Body of pancreas (tissue), 4 donors: Measurements from ENCODE around the gene UXS1. TPM values are rescaled to one million over a fixed set of nuclear protein-coding genes. Genes with fewer than 3 reads are reported as not detected.
"Not testable (repeated sequence)": the region's sequence is repeated elsewhere in the genome, so short reads cannot be mapped to it uniquely, and the experiment has no call there.

Experiments
- ATAC-seq: fragments of 150-250 bp; one replicate; pipeline ENCODE4 v1.9.1; 2016
- DNase-seq, 4 donors: peaks; one replicate each; pipeline ENCODE4 v3.0.0-alpha.2; 2019
- H3K27ac ChIP-seq, 4 donors: fragments of 200-600 bp; sonication (generic); 1 replicate in 3 of 4; 2 replicates in 1 of 4; pipeline versions ENCODE4 v1.5.1 to v1.6.1; 2016 to 2019; ENCODE audit warnings: mild to moderate bottlenecking in 1 of 4, mixed read lengths in 1 of 4, moderate library complexity in 1 of 4
- H3K27me3 ChIP-seq, 2 donors: fragments of 200-600 bp; sonication (generic); one replicate each; pipeline ENCODE4 v1.6.0; 2016; ENCODE audit warnings: mild to moderate bottlenecking in 1 of 2
- H3K36me3 ChIP-seq, 2 donors: fragments of 200-600 bp; sonication (generic); replicated peaks in 1 of 2; 2 replicates each; pipeline ENCODE4 v1.5.1; 2016; ENCODE audit warnings: low read depth in 2 of 2; ENCODE audit not compliant: insufficient read depth in 1 of 2
- H3K4me1 ChIP-seq: fragments of 200-600 bp; sonication (generic); one replicate; pipeline ENCODE4 v1.6.0; 2016
- H3K4me3 ChIP-seq, 2 donors: fragments of 200-600 bp; sonication (generic); 1 replicate in 1 of 2; 2 replicates in 1 of 2; pipeline ENCODE4 v1.5.1; 2016 to 2019
- H3K9me3 ChIP-seq, 3 donors: fragments of 200-600 bp; sonication (generic); 1 replicate in 2 of 3; 2 replicates in 1 of 3; pipeline ENCODE4 v1.5.1; 2016
- POLR2A ChIP-seq, 3 donors: fragments of 450-650 bp; IDR thresholded peaks; one replicate each; pipeline ENCODE4 v1.6.1; 2016; ENCODE audit warnings: antibody characterized with exemption in 3 of 3, mild to moderate bottlenecking in 2 of 3
- WGBS, 2 donors: methylation state at CpG; one replicate each; pipeline ENCODE4 v1.1.5; 2017; 5-methylcytosine and 5-hydroxymethylcytosine counted together
- intact Hi-C: fragments of 100-400 bp; cut with DNase I; formaldehyde crosslinking; loops from one replicate; pipeline ENCODE4 v1.15.1; 2023
- total RNA-seq, 2 donors: library from RNA; depleted of rRNA; stranded (reverse); fragments of >200 nt; gene quantifications; one replicate each; pipeline ENCODE4 v1.1.0, GENCODE V29; 2016
- TF ChIP-seq, protein P1 (sequence below), 7 experiments: fragments of 450-650 bp in 4 of 7; fragments of 200-600 bp in 3 of 7; sonication (generic) in 3 of 7; IDR thresholded peaks; one replicate each; pipeline ENCODE4 v1.5.1; 2016 to 2019; ENCODE audit warnings: antibody characterized with exemption in 7 of 7

Gene UXS1
- total RNA-seq, 2 donors from 2014 or later = 15.8 to 33.6 TPM

DNA sequence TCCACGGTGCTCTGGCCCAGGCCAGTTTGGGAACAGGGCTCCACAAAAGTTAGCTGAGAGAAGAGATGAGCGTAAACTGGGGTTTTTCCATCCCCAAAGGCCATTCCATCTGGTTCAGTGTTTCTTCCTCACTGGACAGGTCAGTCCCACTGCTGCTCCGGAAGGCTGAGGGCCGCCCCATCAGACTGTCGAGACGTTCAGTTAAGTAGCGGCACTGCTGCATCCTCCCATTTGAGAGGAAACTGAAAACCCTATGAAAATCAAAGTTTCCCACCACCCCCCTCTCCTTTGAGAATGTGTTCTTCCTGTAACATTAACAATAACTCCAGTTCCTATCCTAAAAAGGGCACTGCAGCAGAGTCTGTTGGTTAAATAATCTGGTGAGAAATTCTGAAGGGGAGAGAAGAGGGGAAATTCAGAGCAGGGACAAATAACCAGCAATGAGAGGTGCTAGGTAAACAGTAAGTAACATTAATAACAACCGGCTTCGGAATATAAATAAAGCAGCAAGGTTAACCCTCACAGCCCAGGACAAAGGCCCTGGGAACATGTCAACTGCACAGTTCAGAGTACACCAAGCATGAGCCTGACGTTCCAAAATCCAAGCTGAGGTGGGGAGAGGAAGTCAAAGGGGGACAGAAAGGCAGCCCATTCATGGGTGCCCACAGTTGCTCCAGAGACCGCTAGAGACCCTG lies 55.4 kb downstream of the UXS1 start:
- WGBS, 2 donors = 60 to 72% methylated on average over 11 of the region's 11 CpGs
- TF ChIP-seq POLR2A (IDR thresholded peaks at IDR 0.05) = no peak
- TF ChIP-seq, protein P1, sequence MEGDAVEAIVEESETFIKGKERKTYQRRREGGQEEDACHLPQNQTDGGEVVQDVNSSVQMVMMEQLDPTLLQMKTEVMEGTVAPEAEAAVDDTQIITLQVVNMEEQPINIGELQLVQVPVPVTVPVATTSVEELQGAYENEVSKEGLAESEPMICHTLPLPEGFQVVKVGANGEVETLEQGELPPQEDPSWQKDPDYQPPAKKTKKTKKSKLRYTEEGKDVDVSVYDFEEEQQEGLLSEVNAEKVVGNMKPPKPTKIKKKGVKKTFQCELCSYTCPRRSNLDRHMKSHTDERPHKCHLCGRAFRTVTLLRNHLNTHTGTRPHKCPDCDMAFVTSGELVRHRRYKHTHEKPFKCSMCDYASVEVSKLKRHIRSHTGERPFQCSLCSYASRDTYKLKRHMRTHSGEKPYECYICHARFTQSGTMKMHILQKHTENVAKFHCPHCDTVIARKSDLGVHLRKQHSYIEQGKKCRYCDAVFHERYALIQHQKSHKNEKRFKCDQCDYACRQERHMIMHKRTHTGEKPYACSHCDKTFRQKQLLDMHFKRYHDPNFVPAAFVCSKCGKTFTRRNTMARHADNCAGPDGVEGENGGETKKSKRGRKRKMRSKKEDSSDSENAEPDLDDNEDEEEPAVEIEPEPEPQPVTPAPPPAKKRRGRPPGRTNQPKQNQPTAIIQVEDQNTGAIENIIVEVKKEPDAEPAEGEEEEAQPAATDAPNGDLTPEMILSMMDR (IDR thresholded peaks at IDR 0.05) = no peak
- no peaks in the 10 kb centered on the region for H3K27me3 ChIP-seq
- no peak overlapping the region for H3K4me3 ChIP-seq
- no peak for DNase-seq
- H3K4me1 ChIP-seq = peaks cover 12% of the 10 kb centered on the region
- ATAC-seq = no peak
- no peaks in the 10 kb centered on the region for H3K9me3 ChIP-seq
- peak overlapping the region in 2 of 4 donors; percentile 8 to 25 for H3K27ac ChIP-seq
- intact Hi-C loops = no loop called here
- no peaks in the 10 kb centered on the region for H3K36me3 ChIP-seq

DNA sequence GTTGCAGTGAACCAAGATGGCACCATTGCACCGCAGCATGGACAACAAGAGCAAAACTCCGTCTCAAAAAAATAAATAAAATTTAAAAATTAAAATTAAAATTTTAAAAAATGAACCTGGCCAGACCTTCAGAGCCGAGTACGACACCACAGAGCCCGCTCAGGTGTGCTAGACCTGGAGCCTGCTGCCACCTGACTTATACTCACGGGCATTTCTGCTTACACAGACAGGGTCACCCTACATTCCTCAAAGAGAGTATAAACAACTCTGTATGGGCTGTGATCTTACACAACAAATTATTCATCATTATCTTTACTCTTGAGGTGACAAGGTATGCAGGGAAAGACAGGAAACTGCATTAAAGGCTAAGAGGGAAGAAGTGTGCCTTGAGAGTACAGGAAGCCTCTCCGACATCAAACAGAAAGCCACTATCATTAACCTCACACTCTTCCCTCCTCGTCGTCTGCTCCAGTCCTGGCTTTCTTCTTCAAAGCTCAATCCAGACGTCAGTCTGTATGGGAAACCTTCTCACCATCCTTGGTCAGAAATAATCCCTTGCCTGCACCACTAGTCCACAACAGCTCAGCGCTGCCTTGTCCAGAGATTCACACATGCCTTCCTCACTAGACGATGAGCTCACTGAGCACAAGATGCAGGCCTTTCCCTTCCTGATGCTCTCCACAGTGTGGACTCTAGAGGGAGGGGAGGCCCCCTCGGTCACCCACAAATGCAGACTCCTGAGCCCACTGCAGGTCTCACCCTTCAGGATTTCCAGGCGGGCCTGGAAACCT lies 56.2 kb downstream of the UXS1 start:
- 89 to 90% methylated on average over 14 of the region's 14 CpGs for WGBS, 2 donors
- Histone ChIP-seq H3K27me3 (no peaks in the 10 kb centered on the region), H3K9me3 (no peaks in the 10 kb centered on the region), H3K4me3 (no peak overlapping the region), H3K36me3 (no peaks in the 10 kb centered on the region), H3K4me1 (peaks cover 12% of the 10 kb centered on the region), H3K27ac (peak overlapping the region in 1 of 4 donors; percentile 25)
- intact Hi-C loops = no loop called here
- no peak for TF ChIP-seq POLR2A (IDR thresholded peaks at IDR 0.05)
- TF ChIP-seq, protein P1 (IDR thresholded peaks at IDR 0.05) = no peak
- no peak for DNase-seq
- no peak for ATAC-seq

DNA sequence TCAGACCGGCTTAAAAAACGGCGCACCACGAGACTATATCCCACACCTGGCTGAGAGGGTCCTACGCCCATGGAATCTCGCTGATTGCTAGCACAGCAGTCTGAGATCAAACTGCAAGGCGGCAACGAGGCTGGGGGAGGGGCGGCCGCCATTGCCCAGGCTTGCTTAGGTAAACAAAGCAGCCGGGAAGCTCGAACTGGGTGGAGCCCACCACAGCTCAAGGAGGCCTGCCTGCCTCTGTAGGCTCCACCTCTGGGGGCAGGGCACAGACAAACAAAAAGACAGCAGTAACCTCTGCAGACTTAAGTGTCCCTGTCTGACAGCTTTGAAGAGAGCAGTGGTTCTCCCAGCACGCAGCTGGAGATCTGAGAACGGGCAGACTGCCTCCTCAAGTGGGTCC lies 62.9 kb downstream of the UXS1 start:
- DNase-seq, H3K4me3 ChIP-seq, H3K27ac ChIP-seq, H3K4me1 ChIP-seq, H3K9me3 ChIP-seq, intact Hi-C loops, H3K36me3 ChIP-seq, ATAC-seq, H3K27me3 ChIP-seq: not testable (repeated sequence)
- WGBS, 2 donors = no CpG with 5 or more reads among the region's 14 CpGs

DNA sequence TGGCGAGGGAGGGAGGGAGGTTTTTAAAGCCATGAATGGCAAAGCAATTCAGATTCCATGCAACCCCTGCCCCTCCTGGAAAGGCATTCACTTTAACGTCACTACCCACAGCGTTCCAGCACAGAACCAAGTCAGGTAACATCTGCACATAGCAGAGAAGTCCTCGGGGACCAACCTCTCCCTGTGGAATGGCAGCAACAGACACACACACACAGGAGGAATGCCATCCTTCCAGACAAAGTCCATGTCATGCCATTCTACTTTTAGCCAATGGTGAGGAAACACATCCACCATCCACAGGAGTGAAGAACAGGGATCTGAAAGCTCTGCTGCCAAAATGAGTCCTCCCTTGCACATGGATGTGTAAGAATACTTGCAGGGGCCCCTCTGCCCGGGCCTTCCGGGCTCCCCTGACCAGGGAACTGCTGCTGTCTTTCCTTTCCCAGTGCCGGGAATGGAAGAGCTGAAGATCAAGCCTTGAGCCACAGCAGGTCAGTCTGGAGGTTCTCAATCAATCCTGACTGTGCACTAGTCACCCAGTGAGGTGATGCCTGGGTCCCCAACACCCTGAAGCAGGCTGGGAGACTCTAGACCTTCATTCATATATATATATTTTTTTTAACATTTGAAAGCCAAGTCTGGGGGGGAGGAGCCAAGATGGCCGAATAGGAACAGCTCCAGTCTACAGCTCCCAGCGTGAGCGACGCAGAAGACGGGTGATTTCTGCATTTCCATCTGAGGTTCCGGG lies 63.7 kb downstream of the UXS1 start:
- TF ChIP-seq, protein P1 (IDR thresholded peaks at IDR 0.05) = no peak
- no peak for TF ChIP-seq POLR2A (IDR thresholded peaks at IDR 0.05)
- H3K27me3 ChIP-seq = no peaks in the 10 kb centered on the region
- ATAC-seq (no peak), DNase-seq (no peak)
- H3K36me3 ChIP-seq = no peaks in the 10 kb centered on the region
- intact Hi-C loops = no loop called here
- WGBS, 2 donors = 79 to 86% methylated on average over 13 of the region's 13 CpGs
- H3K4me3 ChIP-seq = no peak overlapping the region
- no peak overlapping the region for H3K27ac ChIP-seq
- no peaks in the 10 kb centered on the region for H3K9me3 ChIP-seq
- peaks cover 10% of the 10 kb centered on the region for H3K4me1 ChIP-seq

DNA sequence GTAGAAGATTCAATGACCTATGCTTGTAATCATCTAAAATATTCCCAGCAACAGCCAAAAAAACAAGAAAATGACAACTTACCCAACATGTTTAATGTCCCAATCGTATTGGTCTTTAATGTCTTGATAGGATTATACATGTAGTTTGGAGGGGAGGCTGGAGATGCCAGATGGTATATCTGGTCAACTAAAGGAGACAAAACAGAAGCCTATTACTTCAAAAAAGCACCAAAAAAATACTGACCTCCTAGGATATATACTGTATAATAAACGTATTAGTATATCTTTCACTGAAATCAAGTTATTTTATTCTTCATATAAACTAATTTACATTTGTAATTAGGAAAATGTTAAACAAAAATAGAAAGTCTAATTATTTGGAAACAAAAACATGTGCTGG lies 64.5 kb downstream of the UXS1 start:
- H3K27ac ChIP-seq = no peak overlapping the region
- no peak for ATAC-seq
- H3K4me1 ChIP-seq = peaks cover 19% of the 10 kb centered on the region

More for the DNA sequence above, 64.5 kb downstream of the UXS1 start:
- Histone ChIP-seq H3K9me3 (no peaks in the 10 kb centered on the region), H3K27me3 (no peaks in the 10 kb centered on the region), H3K4me3 (no peak overlapping the region), H3K36me3 (no peaks in the 10 kb centered on the region)
- TF ChIP-seq, protein P1 (IDR thresholded peaks at IDR 0.05) = no peak
- 85 to 87% methylated on average over 2 of the region's 2 CpGs for WGBS, 2 donors
- intact Hi-C loops = no loop called here
- DNase-seq = no peak
